NCI-H2107 treated with DMSO at 0.1 percent for 48 hours (cell line): Measurements from ENCODE around the gene HSFX4.
"Not testable (repeated sequence)": the region's sequence is repeated elsewhere in the genome, so short reads cannot be mapped to it uniquely, and the experiment has no call there.

ENCODE experiments used
- DNase-seq: peaks from one replicate; lab custom pipeline; 2025; ENCODE audit not compliant: unreplicated experiment; lab: John Stamatoyannopoulos, UW

Gene HSFX4, protein sequence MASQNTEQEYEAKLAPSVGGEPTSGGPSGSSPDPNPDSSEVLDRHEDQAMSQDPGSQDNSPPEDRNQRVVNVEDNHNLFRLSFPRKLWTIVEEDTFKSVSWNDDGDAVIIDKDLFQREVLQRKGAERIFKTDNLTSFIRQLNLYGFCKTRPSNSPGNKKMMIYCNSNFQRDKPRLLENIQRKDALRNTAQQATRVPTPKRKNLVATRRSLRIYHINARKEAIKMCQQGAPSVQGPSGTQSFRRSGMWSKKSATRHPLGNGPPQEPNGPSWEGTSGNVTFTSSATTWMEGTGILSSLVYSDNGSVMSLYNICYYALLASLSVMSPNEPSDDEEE

DNA sequence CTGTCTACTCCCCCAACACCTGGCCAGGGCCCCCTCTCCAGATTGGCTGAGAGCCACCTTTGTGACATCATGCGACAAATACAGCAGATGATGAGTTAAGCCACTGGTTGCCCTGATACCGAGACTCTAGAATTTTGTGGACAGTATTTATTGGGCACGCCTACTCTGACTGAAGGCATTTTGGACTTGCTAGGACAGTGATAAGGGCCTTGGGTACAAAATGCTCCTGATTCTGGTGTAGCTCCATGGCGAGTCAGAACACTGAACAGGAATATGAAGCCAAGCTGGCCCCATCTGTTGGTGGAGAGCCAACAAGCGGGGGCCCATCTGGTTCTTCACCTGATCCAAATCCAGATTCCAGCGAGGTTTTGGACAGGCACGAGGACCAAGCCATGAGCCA, at the start of gene HSFX4:
Gene HSFX4, plus strand, starts transcription at position 174 of the 400 bp plus-strand sequence. Its CDS starts 72 bp downstream, at position 246.
- DNase-seq: not testable (repeated sequence)

DNA sequence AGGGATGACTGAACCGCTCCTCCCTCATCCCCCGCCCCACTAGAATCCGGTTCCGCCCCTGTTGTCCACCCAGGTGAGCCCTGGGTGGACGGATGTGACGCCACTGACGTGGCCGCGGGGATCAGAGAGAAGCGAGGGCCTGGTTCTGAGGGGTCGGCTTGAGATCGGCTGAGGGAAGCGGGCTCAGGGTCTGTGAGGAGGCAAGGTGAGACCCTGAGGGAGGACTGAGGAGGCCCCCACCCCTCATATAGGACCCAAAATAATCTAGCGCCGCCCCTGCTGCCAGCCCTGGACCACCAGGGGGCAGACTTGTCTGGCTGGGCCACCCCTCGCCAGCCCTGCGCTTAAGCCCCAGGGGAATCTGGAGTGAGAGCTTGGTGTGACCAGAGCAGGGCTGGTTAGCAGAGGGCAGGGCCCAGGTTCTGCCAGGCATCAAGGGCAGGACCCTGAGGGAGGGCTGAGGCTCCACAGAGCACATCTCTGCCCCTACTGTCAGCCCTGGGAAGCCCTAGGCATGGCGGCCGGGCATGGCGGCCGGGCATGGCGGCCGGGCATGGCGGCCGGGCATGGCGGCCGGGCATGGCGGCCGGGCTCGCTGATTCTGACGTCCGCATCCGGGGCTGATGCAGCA, 48.2 kb upstream of the HSFX4 start, which contains the start of gene MAGEA8:
Gene MAGEA8, plus strand, starts transcription at position 103 of the 631 bp plus-strand sequence. CDS start 3,090 bp downstream, outside the sequence.
- DNase-seq: no peak

DNA sequence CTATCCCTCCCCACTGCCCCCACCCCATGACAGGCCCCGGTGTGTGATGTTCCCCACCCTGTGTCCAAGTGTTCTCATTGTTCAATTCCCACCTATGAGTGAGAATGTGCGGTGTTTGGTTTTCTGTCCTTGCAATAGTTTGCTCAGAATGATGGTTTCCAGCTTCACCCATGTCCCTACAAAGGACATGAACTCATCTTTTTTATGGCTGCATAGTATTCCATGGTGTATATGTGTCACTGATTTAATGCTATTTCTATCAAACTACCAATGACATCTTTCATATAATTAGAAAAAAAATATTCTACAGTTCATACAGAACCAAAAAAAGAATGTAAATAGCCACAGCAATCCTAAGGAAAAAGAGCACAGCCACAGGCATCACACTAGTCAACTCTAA, 38.5 kb upstream of the HSFX4 start:
- not testable (repeated sequence) for DNase-seq

DNA sequence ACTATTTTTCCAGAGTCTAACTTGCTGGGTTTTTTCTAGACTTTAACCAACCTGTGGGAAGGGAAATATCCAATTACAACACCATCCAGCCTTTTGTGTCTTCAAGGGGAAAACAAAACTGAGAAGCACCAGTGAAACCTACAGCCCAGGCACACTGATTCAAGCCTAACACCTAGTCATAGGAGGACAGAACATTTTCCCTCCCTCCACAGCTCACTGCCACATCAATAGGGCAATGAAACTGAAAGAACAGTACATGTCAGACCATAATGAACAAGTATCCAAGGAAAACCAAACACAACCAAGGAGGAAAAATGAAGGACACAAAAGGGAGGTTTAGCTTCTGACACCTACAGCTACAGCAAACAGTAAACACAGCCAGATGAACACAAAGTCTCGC, 30.8 kb upstream of the HSFX4 start:
- DNase-seq: no peak

DNA sequence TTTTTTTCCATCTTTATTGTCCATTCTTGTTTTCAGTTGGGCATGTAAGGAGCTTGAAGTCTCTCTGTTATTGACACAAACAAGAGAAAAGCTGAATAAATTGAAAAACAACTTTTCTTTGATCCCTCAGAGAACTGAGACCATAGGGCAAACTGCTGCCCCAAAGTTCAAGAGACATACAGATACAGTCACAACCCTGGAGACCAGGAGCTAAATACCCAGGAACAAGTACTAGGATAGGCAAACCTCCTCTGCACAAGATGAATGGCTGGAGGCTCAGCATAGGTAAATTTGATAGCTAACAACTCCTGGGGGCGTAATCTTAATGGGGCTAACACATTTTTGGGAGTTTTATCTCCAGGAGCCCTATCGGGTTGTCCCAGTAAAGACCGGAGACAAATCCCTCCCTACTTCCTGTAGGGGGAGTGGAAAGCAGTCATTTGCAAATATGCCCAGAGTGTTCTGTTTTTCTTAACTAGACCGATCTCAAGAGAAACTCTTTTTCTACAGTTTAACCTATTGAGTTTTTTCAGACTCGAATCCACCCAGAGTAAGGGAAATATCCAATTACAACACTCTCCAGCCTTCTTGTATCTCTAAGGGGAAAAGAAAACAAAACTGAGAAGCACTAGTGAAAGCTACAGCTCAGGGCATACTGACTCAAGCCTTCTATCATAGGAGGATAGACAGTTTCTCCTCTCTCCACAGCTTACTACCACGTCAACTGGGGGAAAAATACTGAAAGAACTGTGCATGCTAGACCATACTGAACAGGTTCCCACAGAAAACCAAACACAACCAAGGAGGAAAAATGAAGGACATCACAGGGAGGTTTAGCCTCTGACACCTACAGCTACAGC, 25.3 kb upstream of the HSFX4 start:
- no peak for DNase-seq

DNA sequence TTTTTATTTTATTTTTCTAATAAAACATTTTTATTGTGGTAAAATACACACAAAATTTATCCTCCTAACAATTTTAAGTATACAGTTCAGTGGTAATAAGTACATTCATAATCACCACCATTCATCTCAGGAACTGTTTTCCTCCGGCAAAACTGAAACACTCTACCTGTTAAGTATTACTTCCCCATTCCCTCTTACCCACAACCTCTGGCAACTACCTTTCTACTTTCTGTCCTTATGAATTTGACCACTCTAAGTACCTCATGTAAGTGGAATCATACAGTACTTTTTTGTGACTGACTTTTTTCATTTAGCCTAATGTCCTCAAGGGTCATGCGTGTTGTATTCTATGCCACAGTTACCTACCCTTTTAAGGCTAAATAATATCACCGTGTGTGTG, 21.1 kb upstream of the HSFX4 start:
- no peak for DNase-seq

DNA sequence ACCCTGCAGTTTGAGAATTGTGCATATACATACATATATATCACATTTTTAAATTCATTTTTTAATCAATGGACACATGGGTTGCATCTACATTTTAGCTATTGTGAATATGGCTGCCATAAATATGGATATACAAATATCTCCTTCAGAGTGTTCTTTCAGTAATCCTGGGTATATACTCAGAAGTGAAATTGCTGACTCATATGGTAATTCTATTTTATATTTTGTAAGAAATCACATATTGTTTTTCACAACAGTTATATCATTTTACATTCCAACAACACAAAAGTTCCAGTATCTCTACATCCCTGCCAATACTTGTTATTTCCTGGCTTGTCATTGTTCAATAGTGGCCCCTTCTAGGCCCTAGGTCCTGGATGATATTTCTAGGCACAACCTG, 20.6 kb upstream of the HSFX4 start:
- DNase-seq: no peak

DNA sequence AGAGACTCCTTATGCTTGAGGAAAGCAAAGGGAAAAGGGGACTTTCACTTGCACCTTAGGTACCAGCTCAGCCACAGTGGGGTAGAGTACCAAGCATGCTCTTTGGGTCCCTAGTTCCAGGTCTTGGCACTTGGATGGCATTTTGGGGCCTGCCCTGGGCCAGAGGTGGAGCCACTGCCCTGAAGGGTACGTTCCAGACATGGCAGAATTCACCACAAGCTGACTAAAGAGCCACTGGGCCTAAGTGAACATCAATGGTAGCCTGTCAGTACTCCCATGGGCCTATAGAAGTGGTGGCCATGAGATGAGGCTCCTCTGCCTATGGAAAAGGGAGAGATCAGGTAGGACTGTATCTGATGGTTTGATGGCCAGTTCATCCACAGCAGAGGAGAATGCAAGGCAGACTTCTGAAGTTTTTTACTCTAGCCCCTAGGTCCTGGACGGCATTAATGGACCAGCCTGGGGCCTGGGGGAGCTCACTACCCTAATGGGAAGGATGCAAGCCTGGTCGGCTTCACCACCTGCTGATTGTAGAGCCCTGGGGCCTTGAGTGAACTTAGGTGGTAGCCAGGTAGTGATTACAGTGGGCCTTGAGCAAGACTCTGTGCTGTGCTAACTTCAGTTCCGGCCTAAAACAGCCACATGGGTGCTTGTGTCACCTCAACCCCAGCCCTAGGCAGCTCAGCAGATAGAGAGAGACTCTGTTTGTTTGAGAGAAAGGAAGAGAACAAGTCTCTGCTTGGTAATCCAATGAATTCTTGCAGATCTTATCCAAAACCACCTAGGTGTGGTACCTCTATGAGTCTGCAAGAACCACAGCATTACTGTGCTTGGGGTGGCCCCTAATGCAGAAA, 19.8 kb upstream of the HSFX4 start:
- no peak for DNase-seq

DNA sequence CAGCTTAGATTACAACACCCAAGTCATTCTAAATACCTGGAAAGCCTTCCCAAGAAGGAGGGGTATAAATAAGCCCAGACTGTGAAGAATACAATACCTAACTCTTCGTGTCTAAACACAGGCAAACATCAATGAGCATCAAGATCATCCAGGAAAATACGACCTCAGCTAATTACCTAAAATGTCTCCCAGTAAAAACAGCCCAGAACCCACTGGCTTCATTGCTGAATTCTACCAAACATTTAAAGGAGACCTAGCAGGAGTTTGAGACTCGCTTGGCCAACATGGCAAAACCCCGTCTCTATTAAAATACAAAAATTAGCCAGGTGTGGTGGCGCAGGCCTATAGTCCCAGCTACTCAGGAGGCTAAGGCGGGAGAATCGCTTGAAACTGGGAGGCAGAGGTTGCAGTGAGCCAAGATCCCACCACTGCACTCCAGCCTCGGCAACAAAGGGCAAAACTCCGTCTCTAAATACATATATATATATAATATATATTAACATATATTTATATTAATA, 19.1 kb upstream of the HSFX4 start:
- no peak for DNase-seq

DNA sequence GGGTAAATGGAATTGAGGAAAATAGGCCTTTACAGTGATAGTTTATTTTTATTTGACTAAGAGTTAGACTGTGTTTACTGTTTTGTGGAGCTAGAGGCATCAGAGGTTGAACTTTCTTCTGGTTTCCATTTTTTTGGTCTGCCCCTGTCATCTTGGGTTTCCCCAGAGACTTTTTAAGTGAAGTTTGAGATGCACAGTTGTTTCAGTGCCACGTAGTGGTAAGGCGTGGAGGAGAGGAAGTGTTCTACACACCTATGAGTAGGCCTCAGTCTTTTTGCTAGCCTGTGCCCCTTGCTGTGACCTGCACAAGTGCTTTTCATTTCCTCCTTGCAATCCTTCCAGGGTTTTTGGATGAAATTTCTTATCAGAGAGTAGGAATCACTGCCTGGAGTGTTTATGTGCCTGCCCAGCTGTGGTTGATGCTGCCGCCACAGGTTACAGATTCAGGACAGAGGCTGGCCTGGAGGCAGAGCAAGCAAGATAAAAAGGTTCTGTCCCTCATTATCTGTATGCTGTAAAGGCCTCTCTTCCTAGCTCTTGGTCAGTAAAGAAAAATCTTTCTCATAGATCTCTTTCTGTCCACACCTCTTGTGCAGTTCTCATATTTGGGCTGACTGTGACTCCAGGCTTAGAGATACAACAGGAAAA, 12.5 kb upstream of the HSFX4 start:
- DNase-seq: no peak

DNA sequence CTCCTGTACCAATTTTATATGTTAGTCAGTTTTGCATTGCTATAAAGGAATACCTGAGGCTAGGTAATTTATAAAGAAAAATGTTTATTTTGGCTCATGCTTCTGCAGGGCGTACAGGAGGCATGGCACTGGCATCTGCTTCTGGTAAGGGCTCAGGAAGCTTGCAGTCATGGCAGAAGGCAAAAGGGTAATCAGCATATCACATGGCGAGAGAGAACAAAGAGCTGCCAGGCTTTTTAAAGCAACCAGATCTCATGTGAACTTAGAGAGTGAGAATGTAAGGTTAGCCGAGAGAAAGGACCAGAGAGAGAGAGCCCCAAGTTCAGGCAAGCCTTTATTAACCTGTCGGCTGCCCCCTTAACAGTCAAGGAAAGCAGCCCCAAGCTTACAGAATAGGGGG, 5.5 kb upstream of the HSFX4 start:
- not testable (repeated sequence) for DNase-seq

DNA sequence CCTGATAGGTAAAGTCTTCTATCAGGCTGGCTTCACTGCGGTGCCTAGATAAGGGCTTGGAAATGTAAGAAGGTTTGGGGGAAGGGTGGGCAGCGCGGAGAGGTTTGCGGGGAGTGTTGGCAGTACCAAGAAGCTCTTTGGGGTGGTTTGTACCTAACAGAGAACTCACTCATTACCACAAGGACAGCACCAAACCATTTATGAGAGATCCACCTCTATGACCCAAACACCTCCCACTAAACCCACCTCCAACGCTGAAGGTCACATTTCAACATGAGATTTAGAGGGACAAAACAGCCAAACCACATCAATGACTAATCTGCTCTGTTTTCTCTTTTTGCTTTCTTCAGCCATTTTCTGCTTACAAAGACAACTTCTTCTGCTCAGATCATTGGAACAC, 4.9 kb upstream of the HSFX4 start:
- DNase-seq: not testable (repeated sequence)

DNA sequence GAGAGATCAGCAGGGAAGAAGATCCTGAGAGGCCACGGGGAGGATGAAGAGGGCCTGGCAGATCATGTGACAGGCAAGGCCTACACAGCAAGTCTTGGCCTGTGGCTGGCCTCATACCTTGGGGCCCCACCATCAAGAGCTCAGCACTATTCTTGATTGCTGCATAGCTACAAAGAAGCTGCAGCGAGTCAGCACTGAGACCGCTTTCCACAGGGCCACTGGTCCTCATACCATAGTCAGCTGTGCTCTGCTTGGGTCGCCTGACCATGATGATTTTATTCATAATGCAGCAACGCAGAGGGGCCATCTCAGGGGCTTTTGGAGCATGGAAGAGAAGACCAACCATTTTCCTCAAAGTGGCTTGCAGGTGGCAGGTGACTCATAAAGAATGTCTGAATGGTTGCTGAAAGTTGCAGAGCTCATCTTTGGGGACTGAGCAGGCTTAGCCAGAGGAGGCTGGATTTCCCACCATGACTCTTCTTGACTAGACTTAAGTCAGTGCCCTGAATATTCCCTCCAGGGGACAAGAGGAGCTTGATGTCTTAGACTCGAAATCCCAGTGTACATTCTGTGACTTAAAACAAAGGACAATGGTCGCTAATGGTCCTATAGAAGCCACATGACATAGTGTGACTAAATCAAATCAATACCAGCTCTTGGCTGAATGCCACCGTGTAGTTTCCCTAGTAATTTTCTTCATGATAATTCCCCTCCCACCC, 2.0 kb upstream of the HSFX4 start:
- not testable (repeated sequence) for DNase-seq

DNA sequence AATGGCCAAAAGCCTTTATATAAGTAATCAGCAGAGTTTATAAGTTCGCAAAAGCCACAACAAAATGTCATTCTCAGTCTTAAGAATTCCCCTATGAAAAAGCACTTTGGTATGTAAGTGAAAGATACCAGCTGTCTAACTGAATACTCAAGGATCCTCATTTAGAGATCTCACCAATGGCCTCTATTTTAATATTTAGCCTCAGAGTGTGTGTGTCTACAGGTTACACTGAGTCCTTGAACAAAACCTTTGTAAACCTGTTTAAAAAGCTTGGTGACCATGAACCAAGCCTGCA, 1.5 kb upstream of the HSFX4 start:
- DNase-seq: not testable (repeated sequence)

DNA sequence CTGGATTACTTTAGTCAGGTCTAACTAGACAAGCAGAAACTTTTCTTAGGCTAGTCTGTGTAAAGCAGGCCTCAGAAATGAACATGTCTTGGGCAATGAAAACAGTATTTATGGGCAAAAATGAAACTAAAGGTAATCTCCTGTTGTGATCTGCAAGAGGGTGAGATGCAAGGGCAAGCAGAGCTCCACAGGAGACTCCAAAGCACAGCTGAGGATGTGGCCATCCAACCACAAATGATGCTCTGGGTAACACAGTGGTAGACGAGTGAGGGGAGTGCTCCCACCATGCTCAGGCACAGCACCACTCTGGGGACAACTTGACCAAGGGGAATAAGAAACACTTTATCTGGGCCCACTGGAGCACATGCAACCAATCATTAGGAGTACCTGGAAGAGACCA, 738 bp upstream of the HSFX4 start:
- DNase-seq: not testable (repeated sequence)

DNA sequence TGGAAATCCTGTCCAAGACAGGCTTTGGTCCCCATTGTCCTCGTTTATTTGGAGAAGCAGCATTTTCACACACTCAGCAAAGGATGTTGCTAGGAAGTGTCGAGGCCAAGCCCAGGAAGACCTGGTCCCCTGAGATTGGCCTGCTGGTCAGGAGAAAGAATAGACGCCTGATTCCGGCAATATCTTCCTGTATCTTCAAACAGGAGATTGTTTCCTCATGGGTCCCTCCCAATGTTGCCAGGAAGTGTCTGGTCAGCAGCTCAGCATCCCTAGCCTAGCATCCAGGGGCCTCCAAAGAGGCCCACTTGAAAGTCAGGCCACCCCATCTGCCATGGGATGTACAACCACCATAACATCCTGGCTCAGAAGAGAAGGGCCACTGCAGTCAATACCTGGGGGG, 2.0 kb downstream of the HSFX4 start:
- not testable (repeated sequence) for DNase-seq

DNA sequence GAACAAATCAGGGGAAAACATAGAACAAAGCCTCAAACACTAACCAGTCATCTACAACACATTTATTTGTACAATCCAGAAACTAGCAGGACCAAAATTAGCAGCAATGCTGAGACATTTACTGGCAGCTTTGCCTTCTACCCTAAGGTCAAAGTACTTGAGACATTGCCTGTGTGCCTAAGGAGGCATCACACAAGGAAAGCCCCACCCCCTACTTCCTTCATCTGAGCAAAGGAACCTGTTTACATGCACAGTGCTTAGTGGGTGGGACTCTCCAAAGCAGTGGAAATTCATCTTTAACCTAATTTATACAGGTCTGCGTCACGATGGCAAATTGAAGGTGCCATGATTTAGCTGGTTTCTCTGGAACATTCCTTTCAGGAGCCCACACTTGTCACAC, 2.8 kb downstream of the HSFX4 start:
- DNase-seq: not testable (repeated sequence)

DNA sequence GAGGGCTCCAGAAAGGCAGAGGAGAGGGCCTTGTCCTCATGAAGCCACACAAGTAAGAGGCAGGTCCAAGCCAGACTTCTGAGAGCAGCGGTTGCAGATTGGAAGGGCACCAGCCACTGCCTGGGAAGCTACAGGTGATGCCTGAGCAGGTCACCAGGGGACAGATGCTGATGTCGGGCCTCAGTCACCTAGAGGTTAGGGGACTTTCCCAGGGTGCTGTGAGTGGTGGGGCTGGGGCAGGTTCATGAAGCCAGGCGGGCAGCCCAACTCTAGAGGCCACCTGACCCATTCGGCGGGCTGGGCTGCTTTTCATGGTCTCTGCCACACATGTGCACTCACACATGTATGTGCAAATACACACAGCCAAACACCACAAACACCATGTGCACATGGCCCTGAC, 3.6 kb downstream of the HSFX4 start:
- not testable (repeated sequence) for DNase-seq

DNA sequence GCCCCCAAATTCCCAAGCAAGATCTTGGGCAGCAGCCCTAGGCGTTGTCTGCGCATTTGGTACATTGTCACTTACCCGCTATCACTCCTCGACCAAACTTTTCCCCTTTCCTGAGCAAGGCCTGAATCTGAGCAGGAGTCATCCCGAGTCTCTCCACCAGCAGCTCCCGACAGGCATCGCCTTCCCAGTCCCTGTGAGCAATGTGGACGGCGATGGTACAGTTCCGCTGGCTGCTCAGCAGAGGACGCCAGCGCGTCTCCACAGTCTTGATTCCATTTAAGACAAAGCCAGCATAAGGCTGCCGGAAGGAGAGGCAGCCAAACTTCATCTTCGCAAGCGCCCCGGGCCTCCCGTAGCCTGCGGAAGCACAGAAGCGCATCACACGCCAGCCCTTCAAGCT, 4.2 kb downstream of the HSFX4 start:
- DNase-seq: not testable (repeated sequence)
